GM12872 (cell line): Measurements from ENCODE around the gene TBC1D22A.
A peak's percentile ranks its signal among the peaks of the same experiment; 100 is the strongest.

Source experiments
- CTCF ChIP-seq: IDR thresholded peaks from 3 replicates; pipeline ENCODE4 v1.5.1; 2011; ENCODE audit warnings: low read depth, mild to moderate bottlenecking, low read length, moderate library complexity; ENCODE audit not compliant: insufficient read depth

TBC1D22A gene

GRCh38 chr22:46801826-46802607 lies 39.6 kb downstream of the TBC1D22A start:
- no peak for TF ChIP-seq CTCF

GRCh38 chr22:46802608-46803027 lies 40.2 kb downstream of the TBC1D22A start:
- no peak for TF ChIP-seq CTCF

- TF ChIP-seq CTCF, result peak; percentile 99
Observed at GRCh38 chr22:46803031-46803880, 40.8 kb downstream of the TBC1D22A start.

GRCh38 chr22:46803936-46804335 lies 41.5 kb downstream of the TBC1D22A start:
- no peak for TF ChIP-seq CTCF

GRCh38 chr22:46806794-46807193 lies 44.3 kb downstream of the TBC1D22A start:
- no peak for TF ChIP-seq CTCF

- no peak for TF ChIP-seq CTCF
Observed at GRCh38 chr22:46807458-46807857, 45.0 kb downstream of the TBC1D22A start.

GRCh38 chr22:46809153-46809885 lies 46.9 kb downstream of the TBC1D22A start:
- no peak for TF ChIP-seq CTCF
